ENCODE data around the gene RNPEPL1.
"Not testable (repeated sequence)": the region's sequence is repeated elsewhere in the genome, so short reads cannot be mapped to it uniquely, and the experiment has no call there.

DNA sequence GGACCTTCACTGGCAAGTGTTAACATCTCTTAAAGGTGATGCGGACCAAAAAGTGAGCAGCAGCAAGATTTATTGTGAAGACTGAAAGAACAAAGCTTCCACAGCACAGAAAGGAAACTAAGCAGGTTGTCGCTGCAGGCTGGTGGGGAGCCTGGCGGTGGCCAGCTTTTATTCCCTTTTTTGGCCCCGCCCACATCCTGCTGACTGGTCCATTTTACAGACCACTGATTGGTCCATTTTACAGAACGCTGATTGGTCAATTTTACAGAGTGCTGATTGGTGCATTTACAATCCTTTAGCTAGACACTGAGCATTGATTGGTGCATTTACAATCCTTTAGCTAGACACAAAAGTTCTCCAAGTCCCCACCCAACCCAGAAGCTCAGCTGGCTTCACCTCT, 46.4 kb upstream of the RNPEPL1 start:
- TF ChIP-seq EZH2 (IDR thresholded peaks at IDR 0.05; ENCODE audit: insufficient read depth, poor library complexity, severe bottlenecking); EZH2phosphoT487 (IDR thresholded peaks at IDR 0.05; ENCODE audit: insufficient read depth, low read depth): not testable (repeated sequence)

Data from GM23248 (cell line).